ENCODE data around the gene GTF2E1. TPM values are rescaled to one million over a fixed set of nuclear protein-coding genes. Genes with fewer than 3 reads are reported as not detected.
"Not testable (repeated sequence)": the region's sequence is repeated elsewhere in the genome, so short reads cannot be mapped to it uniquely, and the experiment has no call there.

The GTF2E1 gene
- 22.5 and 24.0 TPM in 2 replicates for total RNA-seq (2014; rRNA removed; shearing (Covaris generic))
- 18.0 and 23.0 TPM in 2 replicates for polyA plus RNA-seq (2015; cell fraction: cytosol; rRNA removed)
- polyA plus RNA-seq (2015; cell fraction: nucleus; rRNA removed): 14.5 and 15.4 TPM in 2 replicates

DNA sequence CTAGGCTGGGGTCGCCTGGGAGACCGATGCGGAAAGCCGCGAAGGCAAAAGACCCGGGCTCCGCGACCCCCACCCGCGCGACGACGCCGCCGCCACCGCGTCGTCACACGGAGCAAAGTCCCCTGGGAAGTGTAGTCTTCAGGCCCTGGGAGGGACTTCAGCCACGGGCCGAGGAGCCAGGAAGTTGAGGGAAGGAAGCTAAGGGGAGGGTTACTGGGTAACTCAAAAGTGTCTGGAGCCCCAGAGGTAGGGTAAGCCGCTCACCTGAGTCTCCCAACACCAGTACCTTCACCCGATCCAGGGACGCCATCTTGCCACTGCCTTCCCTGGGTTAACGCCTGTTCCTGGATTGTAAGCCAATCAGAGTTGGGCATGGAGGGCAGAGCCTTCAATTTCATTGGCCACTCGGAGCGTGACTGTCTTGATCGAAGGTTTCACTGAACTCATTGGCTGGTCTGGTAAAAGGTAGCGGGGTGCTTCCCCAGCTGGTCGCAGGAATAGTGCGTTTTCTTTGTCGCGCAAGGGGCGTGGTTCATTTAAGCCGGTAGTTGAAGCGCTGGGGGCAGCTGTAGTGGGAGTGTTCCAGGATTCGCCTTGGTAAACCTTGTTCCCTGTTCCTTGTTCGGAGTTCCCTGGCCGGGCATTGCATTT, at the start of gene GTF2E1, which contains the start of gene RABL3:
Gene GTF2E1, plus strand, starts transcription at position 547 of the 651 bp plus-strand sequence. CDS start 7,809 bp downstream, outside the sequence.
Gene RABL3, minus strand, starts transcription at position 319 of the 651 bp plus-strand sequence. Its CDS starts 9 bp downstream, at position 310.
- peak; percentile 100 for DNase-seq (ENCODE audit: low read depth, low spot score)
- in situ Hi-C loops (cut with HindIII; ENCODE audit: low pct_unique_long_range_greater_than_20kb, low sequenced_read_pairs): no loop called here

DNA sequence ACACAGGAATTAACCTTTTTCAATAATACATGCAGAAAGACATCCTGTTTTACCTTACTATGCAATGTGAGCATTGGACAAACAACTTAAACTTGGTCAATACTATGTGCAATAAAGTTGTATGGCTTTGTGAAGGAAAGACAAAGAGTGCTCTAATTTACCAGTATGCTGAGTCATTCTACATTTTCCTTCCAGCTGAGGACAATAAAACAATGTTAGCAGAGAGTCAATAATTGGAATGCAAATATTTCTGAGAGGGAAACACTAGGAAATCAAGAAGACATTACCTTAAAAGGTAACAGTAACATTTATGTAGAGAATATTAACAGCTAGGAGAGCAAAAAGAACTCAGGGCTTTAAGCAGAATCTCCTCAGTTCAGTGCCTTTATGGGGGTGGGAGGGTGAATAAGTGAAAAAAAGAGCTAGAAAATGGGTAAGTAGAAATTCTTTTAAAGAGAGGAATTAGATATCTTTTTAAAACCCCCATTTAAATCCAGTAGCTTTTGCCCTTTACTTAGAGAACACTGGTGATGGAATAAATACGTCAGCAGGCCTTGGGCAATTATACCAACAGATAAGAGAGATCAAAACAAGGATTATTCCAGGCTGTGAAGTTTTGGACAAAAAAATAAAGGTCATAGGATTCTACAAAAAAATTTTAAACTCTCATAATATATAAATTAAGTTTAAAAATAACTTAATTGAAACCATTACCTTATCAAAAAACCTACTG, 48.9 kb upstream of the GTF2E1 start:
- in situ Hi-C loops (cut with HindIII; ENCODE audit: low pct_unique_long_range_greater_than_20kb, low sequenced_read_pairs): no loop called here
- peak; percentile 82 for DNase-seq (ENCODE audit: low read depth, low spot score)

DNA sequence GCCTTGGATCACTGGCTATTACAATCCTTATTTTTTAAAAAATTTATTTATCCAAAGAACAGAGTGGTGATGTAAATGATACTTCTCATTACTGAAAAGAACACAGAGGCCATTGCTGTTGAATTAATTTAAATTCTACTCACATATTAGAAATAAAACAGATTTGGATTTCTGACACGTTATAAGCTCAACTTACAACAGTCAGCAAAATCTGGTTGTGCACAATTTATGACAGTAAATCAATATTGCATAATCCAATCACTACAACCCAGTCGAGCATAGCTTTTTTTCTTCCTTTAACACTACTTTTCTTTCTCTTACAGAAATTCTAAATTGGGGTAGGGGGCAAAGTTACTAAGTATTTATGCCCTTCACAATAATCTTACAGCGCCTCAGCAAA, 43.2 kb upstream of the GTF2E1 start:
- in situ Hi-C loops (cut with HindIII; ENCODE audit: low pct_unique_long_range_greater_than_20kb, low sequenced_read_pairs): no loop called here
- DNase-seq (ENCODE audit: low read depth, low spot score): no peak

DNA sequence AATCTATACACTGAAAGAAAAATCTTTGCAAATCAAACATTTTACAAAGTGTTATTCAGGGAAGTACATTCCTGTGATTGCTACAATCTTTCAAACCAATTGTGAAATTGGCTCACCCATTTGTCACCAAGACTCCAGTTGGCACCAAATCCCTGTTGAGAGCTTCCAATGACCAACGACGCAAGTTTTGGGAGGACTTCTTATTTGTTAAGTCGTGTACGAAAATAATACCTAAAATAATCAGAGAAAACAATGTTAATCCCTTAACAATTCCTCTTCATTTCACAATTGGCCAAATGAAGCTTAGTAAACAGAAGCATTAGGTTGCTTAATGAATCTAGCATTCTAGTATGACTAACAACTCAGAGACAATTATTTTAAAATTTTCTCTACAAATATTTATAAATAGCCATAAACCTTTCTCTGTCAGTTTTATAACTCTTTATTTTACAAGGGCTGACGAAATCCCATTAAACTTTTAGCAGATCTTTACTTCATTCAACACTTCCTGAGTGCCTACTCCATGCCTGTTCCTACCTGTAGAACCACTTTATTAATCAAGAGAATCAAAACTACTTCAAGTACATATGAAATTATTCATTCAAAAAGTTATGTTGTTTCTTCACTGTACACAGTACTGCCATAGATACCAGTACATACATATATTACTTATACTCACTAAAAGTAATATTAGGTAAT, 36.5 kb upstream of the GTF2E1 start:
- DNase-seq (ENCODE audit: low read depth, low spot score): no peak
- in situ Hi-C loops (cut with HindIII; ENCODE audit: low pct_unique_long_range_greater_than_20kb, low sequenced_read_pairs): no loop called here

DNA sequence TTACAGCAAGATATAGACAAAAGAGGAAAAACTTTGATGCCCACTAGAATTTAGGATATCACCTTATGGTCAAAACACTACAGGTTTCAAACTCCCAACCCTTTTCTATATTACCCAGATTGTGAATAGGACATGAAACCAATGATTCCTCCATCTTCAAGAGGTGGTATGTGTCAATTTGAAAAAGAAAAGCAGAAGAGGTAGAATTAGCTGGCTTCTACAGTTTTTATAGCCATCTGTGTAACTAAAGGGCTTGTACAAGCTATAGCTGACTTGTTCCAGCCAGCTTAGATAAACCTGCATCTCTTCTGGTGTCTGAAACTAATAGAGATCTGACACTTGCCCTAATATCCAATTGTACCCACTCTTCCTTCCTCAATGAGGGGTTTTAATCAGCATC, 35.6 kb upstream of the GTF2E1 start:
- no peak for DNase-seq (ENCODE audit: low read depth, low spot score)
- in situ Hi-C loops (cut with HindIII; ENCODE audit: low pct_unique_long_range_greater_than_20kb, low sequenced_read_pairs): no loop called here

DNA sequence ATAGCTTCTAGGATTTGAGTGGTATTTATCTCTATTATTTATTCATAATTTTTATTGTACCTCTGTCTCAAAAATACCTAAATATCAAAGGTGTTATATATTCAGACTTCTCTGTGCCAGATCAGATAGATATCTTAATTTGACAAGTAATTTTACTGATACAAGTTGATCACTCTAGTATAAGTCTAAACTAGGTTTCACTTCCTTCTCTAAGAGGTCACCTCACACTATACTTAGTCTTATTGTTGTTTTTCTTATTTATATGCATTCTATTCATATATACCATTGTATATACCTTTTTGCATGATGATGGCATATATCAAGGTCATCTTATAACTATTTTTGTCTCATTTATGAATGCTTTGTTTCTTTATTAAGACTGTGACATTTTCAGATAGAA, 34.1 kb upstream of the GTF2E1 start:
- DNase-seq (ENCODE audit: low read depth, low spot score): no peak

DNA sequence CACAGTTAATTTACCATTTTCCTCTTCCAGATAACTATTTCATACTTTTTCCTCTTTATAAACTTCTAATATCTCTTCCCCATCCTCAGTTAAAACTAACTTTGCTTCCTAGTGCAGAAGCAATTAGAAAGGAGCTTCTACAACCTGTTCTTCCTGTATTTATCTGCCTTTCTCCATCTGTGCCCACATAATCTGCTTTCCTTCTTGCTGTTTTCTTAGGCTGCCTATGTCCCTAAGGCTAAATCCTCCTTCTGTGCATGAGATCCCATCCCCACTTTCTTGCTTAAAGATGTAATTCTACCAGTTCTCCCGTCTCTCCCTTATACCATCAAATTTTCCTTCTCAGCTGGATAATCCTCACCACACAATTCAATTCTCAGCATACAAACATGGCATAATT, 32.2 kb upstream of the GTF2E1 start:
- in situ Hi-C loops (cut with HindIII; ENCODE audit: low pct_unique_long_range_greater_than_20kb, low sequenced_read_pairs): no loop called here
- DNase-seq (ENCODE audit: low read depth, low spot score): no peak

More for the DNA sequence above, 34.1 kb upstream of the GTF2E1 start:
- in situ Hi-C loops (cut with HindIII; ENCODE audit: low pct_unique_long_range_greater_than_20kb, low sequenced_read_pairs): no loop called here

DNA sequence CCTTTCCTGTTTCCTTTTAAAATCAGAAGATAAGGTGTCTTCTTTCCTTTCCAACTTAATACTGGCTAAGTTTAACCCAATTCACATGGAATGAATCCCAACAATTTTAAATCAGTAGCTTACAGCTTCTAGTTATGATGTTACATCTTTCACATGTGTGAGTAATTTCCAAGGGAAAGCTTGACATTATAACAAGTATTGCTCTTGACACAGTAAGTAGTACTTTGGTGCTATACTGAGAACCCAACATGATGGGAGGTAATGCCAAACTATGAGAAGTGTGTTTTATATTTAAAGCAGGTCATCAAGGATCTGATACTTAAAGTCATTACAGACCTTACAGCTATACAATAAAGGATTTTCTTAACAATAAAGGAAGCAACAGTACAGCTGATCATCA, 29.3 kb upstream of the GTF2E1 start:
- in situ Hi-C loops (cut with HindIII; ENCODE audit: low pct_unique_long_range_greater_than_20kb, low sequenced_read_pairs): no loop called here
- DNase-seq (ENCODE audit: low read depth, low spot score): no peak

DNA sequence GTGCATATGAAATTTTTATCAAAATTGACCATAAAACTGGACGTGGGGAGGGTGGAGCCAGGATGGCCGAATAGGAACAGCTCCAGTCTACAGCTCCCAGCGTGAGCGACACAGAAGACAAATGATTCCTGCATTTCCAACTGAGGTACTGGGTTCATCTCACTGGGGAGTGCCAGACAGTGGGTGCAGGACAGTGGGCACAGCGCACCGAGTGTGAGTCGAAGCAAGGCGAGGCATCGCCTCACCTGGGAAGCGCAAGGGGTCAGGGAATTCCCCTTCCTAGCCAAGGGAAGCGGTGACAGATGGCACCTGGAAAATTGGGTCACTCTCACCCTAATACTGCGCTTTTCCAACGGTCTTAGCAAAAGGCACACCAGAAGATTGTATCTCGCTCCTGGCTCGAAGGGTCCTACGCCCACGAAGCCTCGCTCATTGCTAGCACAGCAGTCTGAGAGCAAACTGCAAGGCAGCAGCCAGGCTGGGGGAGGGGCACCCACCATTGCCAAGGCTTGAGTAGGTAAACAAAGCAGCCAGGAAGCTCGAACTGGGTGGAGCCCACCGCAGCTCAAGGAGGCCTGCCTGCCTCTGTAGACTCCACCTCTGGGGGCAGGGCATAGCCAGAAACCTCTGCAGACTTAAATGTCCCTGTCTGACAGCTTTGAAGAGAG, 23.2 kb upstream of the GTF2E1 start:
- DNase-seq (ENCODE audit: low read depth, low spot score); in situ Hi-C loops (cut with HindIII; ENCODE audit: low pct_unique_long_range_greater_than_20kb, low sequenced_read_pairs): not testable (repeated sequence)

DNA sequence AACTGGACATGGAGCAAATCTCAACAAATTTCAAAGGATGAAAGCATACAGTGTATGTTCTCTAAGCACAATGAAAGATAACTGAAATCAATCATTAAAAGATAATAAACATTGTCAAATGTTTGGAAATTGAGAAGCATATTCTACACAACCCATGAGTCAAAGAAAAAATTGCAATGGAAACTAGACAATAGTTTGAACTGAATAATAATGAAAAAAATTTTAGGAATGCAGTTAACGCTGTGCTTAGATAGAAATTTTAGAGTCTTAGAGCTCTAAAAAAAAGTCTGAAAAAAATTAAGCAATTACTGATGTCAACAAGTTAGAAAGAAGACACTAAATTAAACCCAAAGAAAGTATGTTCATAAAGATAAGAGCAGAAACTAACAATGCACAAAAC, 15.8 kb upstream of the GTF2E1 start:
- in situ Hi-C loops (cut with HindIII; ENCODE audit: low pct_unique_long_range_greater_than_20kb, low sequenced_read_pairs): no loop called here
- DNase-seq (ENCODE audit: low read depth, low spot score): no peak

DNA sequence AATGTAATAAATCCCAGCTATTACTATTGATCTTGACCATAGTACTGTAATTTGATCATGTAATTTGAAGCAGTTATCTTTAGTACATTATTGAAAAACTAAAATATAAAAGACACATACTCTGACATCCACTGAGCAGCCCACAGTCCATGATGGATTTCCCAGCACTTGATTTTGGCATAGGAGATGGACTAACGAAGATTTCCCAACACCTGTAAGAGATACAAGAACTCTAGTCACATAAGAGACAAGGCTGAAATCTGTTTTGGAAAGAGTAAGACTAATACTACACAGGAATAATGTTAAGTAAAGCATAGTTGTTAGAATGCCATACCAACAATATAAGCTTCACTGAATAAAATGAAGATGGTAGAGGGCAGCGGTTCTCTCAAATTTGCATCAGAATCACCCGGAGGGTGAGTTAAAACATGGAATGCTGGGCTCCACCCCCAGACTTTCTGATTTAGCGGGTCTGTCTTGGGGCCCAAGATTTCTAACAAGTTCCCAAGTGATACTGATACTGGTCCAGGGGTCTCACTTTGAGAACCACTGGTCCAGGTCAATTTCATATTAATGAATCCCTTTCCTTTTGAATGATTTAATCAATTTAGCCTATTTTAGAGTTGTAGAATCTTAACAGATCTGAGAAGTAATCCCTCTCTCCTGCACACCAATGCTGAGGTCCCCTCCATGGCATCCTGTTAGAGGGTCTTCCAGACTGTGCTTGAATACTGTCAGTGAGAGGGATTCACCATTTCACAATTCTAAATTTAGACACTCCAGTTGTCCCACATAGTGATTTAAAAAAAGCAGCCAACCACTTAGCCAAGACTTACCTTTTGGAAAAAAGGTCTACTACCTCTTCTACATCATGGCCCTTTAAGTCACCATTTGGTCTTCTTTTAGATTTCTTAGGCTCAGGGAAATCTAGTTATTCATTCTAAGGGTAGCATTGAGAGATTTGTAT, 11.7 kb upstream of the GTF2E1 start:
- in situ Hi-C loops (cut with HindIII; ENCODE audit: low pct_unique_long_range_greater_than_20kb, low sequenced_read_pairs): no loop called here
- no peak for DNase-seq (ENCODE audit: low read depth, low spot score)

DNA sequence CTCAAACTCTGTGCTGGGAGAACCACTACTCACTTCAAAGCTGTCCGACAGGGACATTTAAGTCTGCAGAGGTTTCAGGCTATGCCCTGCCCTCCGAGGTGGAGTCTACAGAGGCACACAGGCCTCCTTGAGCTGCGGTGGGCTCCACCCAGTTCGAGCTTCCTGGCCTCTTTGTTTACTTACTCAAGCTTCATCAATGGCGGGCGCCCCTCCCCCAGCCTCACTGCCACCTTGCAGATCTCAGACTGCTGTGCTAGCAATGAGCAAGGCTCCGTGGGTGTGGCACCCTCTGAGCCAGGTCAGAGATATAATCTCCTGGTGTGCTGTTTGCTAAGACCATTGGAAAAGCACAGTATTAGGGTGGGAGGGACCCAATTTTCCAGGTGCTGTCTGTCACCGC, 4.5 kb upstream of the GTF2E1 start:
- in situ Hi-C loops (cut with HindIII; ENCODE audit: low pct_unique_long_range_greater_than_20kb, low sequenced_read_pairs): not testable (repeated sequence)

DNA sequence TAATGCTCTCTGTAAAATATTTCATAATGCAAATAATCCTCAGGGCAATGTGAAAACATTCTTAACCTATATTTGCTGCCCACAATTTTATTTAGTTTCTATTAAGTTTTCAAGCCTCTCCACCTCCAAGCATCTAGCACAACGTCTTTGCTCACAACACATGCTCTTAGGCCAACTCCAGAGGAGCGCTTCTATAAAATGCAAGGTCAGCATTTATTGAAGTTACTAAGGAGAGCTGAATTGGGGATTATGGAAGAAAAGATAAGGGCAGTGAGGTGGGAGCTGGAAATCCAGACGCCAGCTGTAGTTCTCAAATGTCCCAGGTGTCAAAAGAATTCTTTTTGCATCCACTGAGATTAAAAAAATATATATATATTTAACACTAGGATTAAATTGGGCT, 1.2 kb upstream of the GTF2E1 start:
- in situ Hi-C loops (cut with HindIII; ENCODE audit: low pct_unique_long_range_greater_than_20kb, low sequenced_read_pairs): no loop called here
- no peak for DNase-seq (ENCODE audit: low read depth, low spot score)

More for the DNA sequence above, 4.5 kb upstream of the GTF2E1 start:
- not testable (repeated sequence) for DNase-seq (ENCODE audit: low read depth, low spot score)

DNA sequence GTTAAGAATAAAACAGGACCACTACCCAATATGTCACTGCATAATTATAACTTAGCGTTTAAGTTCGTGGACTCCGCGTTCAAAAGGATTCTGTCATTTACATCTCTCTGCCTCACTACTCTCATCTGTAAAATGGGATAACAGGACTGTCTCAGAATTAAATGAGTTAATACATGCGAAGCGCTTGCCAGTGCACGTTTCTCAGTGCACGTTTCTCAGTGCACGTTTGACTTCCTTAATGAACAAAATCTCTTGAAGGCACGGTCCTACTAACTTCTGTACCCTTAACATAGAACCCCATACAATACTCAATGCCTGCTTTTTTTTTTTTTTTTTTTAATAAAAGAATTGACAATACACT, 727 bp upstream of the GTF2E1 start:
- no peak for DNase-seq (ENCODE audit: low read depth, low spot score)
- in situ Hi-C loops (cut with HindIII; ENCODE audit: low pct_unique_long_range_greater_than_20kb, low sequenced_read_pairs): no loop called here

DNA sequence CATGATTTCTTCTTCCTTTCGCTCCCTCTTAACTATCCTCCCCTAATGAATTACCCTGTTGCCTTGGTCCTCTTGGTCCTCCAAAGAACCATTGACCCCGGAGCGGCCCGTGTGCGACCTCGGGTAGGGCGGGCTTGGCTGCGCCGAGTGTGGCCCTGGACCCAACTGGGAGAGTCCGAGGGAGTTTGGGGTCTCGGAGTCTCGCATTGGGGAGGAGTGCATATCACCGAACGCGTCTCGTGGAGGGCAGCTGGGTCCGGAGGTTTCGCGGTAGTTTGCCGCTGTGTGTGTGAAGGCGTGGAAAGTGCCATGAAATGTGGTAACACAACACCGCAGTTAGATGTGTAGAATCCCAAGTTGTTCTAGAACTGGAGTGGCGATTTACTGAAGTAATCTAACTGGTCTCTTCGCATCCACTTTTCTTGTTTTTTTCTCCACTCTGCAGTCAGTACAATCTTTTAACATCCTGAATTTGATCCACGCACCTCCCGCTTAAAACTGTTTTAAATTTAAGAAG, 363 bp downstream of the GTF2E1 start:
- in situ Hi-C loops (cut with HindIII; ENCODE audit: low pct_unique_long_range_greater_than_20kb, low sequenced_read_pairs): no loop called here
- DNase-seq (ENCODE audit: low read depth, low spot score): no peak

DNA sequence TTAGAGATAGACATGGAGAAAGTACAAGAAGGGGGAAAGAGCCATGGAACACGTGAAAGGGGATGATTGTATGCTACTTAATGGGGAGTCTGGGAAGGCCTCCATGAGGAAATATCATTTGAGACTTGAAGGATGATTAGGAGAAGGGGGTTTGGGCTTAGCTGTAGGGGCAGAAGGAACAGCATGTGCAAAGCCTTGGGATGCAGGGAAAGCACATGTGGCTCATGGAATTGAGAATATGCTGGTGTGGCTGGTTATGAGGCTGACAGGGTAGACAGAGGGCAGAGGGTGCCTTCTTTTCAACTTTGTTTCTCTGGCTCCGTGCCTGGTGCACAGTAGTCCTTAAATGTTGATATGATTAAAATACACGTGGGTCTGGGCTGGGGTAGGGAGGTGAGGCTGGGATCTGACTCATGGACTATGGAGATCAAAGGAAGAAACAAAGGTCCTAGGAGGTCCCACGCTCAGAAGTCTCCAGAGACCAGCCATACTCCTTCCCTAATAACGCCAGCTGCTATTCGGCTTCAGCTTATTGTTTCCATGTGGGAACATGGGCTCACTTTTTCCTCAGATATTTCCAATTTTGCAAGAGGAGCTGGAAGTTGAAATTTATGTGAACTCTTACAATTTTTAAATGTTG, 1.1 kb downstream of the GTF2E1 start:
- DNase-seq (ENCODE audit: low read depth, low spot score): no peak
- in situ Hi-C loops (cut with HindIII; ENCODE audit: low pct_unique_long_range_greater_than_20kb, low sequenced_read_pairs): no loop called here
